Natural killer cell (primary cell): ENCODE measurements around the gene CRTAC1. TPM values are rescaled to one million over a fixed set of nuclear protein-coding genes. Genes with fewer than 3 reads are reported as not detected.

ENCODE experiments used
- ATAC-seq, 3 donors: fragments of 150-1000 bp in 2 of 3; fragments of 200-7000 bp in 1 of 3; cut with Tn5 transposase; 1 replicate in 1 of 3; 2 replicates in 2 of 3; pipeline ENCODE4 v1.10.0; 2021; ENCODE audit warnings: mild to moderate bottlenecking in 2 of 3, moderate library complexity in 2 of 3
- DNase-seq, 2 donors: peaks; one replicate each; pipeline versions ENCODE4 v3.0.0 to v3.0.0-alpha.2; 2013 to 2021; ENCODE audit warnings: mixed read lengths in 1 of 2
- H3K27ac ChIP-seq: one replicate; pipeline ENCODE4 v1.5.1; 2013; ENCODE audit warnings: mild to moderate bottlenecking, low read length
- H3K27me3 ChIP-seq: one replicate; pipeline ENCODE4 v1.6.1; 2013; ENCODE audit warnings: low read length; ENCODE audit not compliant: control insufficient read depth, insufficient read depth
- H3K36me3 ChIP-seq: one replicate; pipeline ENCODE4 v1.6.1; 2013; ENCODE audit warnings: low read length; ENCODE audit not compliant: control insufficient read depth, insufficient read depth
- H3K4me1 ChIP-seq: one replicate; pipeline ENCODE4 v1.6.1; 2013; ENCODE audit warnings: low read length; ENCODE audit not compliant: control insufficient read depth, insufficient read depth
- H3K4me3 ChIP-seq: one replicate; pipeline ENCODE4 v1.5.1; 2013; ENCODE audit warnings: low read length
- H3K9me3 ChIP-seq: one replicate; pipeline ENCODE4 v1.6.1; 2013; ENCODE audit warnings: low read length; ENCODE audit not compliant: control insufficient read depth, insufficient read depth
- H3K27ac Mint-ChIP-seq, 2 donors: one replicate each; pipeline ENCODE4 v1.8.0; 2022; ENCODE audit warnings: mild to moderate bottlenecking in 2 of 2, mixed read lengths in 2 of 2, moderate library complexity in 1 of 2
- H3K27me3 Mint-ChIP-seq, 2 donors: one replicate each; pipeline ENCODE4 v1.8.0; 2022; ENCODE audit warnings: low read depth in 2 of 2, mixed read lengths in 2 of 2
- H3K36me3 Mint-ChIP-seq: one replicate; pipeline ENCODE4 v1.8.0; 2022; ENCODE audit warnings: mixed read lengths
- H3K4me1 Mint-ChIP-seq, 2 donors: one replicate each; pipeline ENCODE4 v1.8.0; 2022; ENCODE audit warnings: mixed read lengths in 2 of 2
- H3K4me3 Mint-ChIP-seq: one replicate; pipeline ENCODE4 v1.8.0; 2022; ENCODE audit warnings: mild to moderate bottlenecking, moderate library complexity, mixed read lengths
- H3K9me3 Mint-ChIP-seq, 2 donors: one replicate each; pipeline ENCODE4 v1.8.0; 2022; ENCODE audit warnings: mixed read lengths in 2 of 2
- CTCF ChIP-seq: fragments of 200-600 bp; IDR thresholded peaks from one replicate; pipeline ENCODE4 v1.8.0; 2022; ENCODE audit warnings: antibody characterized with exemption
- WGBS: methylation state at CpG from one replicate; pipeline ENCODE4 v1.1.7; 2013; ENCODE audit warnings: missing lambda C conversion rate; ENCODE audit not compliant: insufficient coverage; 5-methylcytosine and 5-hydroxymethylcytosine counted together
- intact Hi-C: fragments of 100-400 bp; cut with micrococcal nuclease; formaldehyde crosslinking; loops from one replicate; pipeline ENCODE4 v1.14.2; 2022
- total RNA-seq, 4 donors: library from RNA; stranded (reverse); fragments of 120-200 nt in 1 of 4; gene quantifications; one replicate each; pipeline versions ENCODE4 v1.2.3 to v1.2.4, GENCODE V29; 2013 to 2022

The CRTAC1 gene
- total RNA-seq, 3 donors from 2014 or later (not counting 1 experiment from before 2014, with no cell fraction given) = not detected

- no peak overlapping the region for H3K4me3 Mint-ChIP-seq
- Histone ChIP-seq H3K9me3 (no peaks in the 10 kb centered on the region), H3K27me3 (peaks cover 5% of the 10 kb centered on the region), H3K27ac (no peak overlapping the region), H3K4me3 (no peak overlapping the region), H3K4me1 (no peaks in the 10 kb centered on the region), H3K36me3 (no peaks in the 10 kb centered on the region)
- no peaks in the 10 kb centered on the region for H3K9me3 Mint-ChIP-seq
- no peaks in the 10 kb centered on the region for H3K4me1 Mint-ChIP-seq
- DNase-seq = no peak
- no peak overlapping the region for H3K27ac Mint-ChIP-seq
- H3K27me3 Mint-ChIP-seq = peaks cover 23 to 62% of the 10 kb centered on the region in 2 donors
- intact Hi-C loops = no loop called here
- TF ChIP-seq CTCF = no peak
- WGBS = 84% methylated on average over 5 of the region's 5 CpGs
- no peaks in the 10 kb centered on the region for H3K36me3 Mint-ChIP-seq
- ATAC-seq = no peak
These were observed 65.7 kb downstream of the CRTAC1 start for GRCh38 chr10:97964748-97965147.

GRCh38 chr10:97961945-97962344 lies 68.5 kb downstream of the CRTAC1 start:
- intact Hi-C loops = no loop called here
- H3K27me3 Mint-ChIP-seq = peaks cover 18 to 58% of the 10 kb centered on the region in 2 donors
- H3K36me3 Mint-ChIP-seq = no peaks in the 10 kb centered on the region
- H3K27me3 ChIP-seq = peaks cover 3% of the 10 kb centered on the region
- H3K4me3 Mint-ChIP-seq = no peak overlapping the region
- H3K9me3 Mint-ChIP-seq = no peaks in the 10 kb centered on the region
- H3K27ac ChIP-seq = no peak overlapping the region
- H3K4me1 ChIP-seq = no peaks in the 10 kb centered on the region
- no peak for TF ChIP-seq CTCF
- WGBS = 86% methylated on average over 6 of the region's 7 CpGs
- H3K36me3 ChIP-seq = no peaks in the 10 kb centered on the region
- H3K9me3 ChIP-seq = no peaks in the 10 kb centered on the region
- no peak overlapping the region for H3K27ac Mint-ChIP-seq
- H3K4me3 ChIP-seq = no peak overlapping the region
- ATAC-seq (no peak), DNase-seq (no peak)
- H3K4me1 Mint-ChIP-seq = no peaks in the 10 kb centered on the region

GRCh38 chr10:97960269-97961056 lies 70.0 kb downstream of the CRTAC1 start:
- H3K36me3 Mint-ChIP-seq = no peaks in the 10 kb centered on the region
- no peak for ATAC-seq

More at GRCh38 chr10:97960269-97961056, 70.0 kb downstream of the CRTAC1 start:
- Mint-ChIP-seq H3K4me3 (no peak overlapping the region), H3K4me1 (no peaks in the 10 kb centered on the region), H3K27ac (no peak overlapping the region), H3K27me3 (peaks cover 17 to 65% of the 10 kb centered on the region in 2 donors), H3K9me3 (no peaks in the 10 kb centered on the region)
- Histone ChIP-seq H3K4me3 (no peak overlapping the region), H3K36me3 (no peaks in the 10 kb centered on the region), H3K27me3 (peaks cover 3% of the 10 kb centered on the region), H3K27ac (no peak overlapping the region), H3K4me1 (no peaks in the 10 kb centered on the region), H3K9me3 (no peaks in the 10 kb centered on the region)
- no peak for DNase-seq
- 56% methylated on average over 3 of the region's 4 CpGs for WGBS
- no peak for TF ChIP-seq CTCF
- intact Hi-C loops = no loop called here
